Trophoblast cell (in vitro differentiated cells and primary cell): Measurements from ENCODE around the gene MTHFD2L.

ENCODE experiments used
- DNase-seq, 2 donors: peaks; one replicate each; pipeline ENCODE4 v3.0.0-alpha.2; 2016
- H2AFZ ChIP-seq: 2 replicates; pipeline ENCODE4 v1.6.1; 2013; ENCODE audit warnings: low read length, moderate library complexity, mild to moderate bottlenecking; ENCODE audit not compliant: insufficient read depth, poor library complexity
- H2AK5ac ChIP-seq: 2 replicates; pipeline ENCODE4 v1.6.1; 2013; ENCODE audit warnings: mild to moderate bottlenecking, low read length
- H2BK120ac ChIP-seq: 2 replicates; pipeline ENCODE4 v1.6.1; 2013; ENCODE audit warnings: low read length, mild to moderate bottlenecking, moderate library complexity; ENCODE audit not compliant: insufficient read depth, poor library complexity
- H2BK12ac ChIP-seq: 2 replicates; pipeline ENCODE4 v1.6.1; 2013; ENCODE audit warnings: mild to moderate bottlenecking, low read length, moderate library complexity
- H2BK5ac ChIP-seq: 2 replicates; pipeline ENCODE4 v1.6.1; 2013; ENCODE audit warnings: low read length, low read depth, moderate library complexity, mild to moderate bottlenecking; ENCODE audit not compliant: poor library complexity
- H3K14ac ChIP-seq: 2 replicates; pipeline ENCODE4 v1.6.1; 2013; ENCODE audit warnings: mild to moderate bottlenecking, low read length
- H3K18ac ChIP-seq: 2 replicates; pipeline ENCODE4 v1.6.1; 2013; ENCODE audit warnings: mild to moderate bottlenecking, low read length
- H3K23ac ChIP-seq: 2 replicates; pipeline ENCODE4 v1.6.1; 2013; ENCODE audit warnings: low read length
- H3K27ac ChIP-seq: 2 replicates; pipeline ENCODE4 v1.5.1; 2013; ENCODE audit warnings: low read depth, mild to moderate bottlenecking, inconsistent platforms, low read length, moderate library complexity
- H3K27me3 ChIP-seq: 2 replicates; pipeline ENCODE4 v1.6.1; 2013; ENCODE audit warnings: inconsistent platforms, mild to moderate bottlenecking, low read length, moderate library complexity; ENCODE audit not compliant: insufficient read depth
- H3K36me3 ChIP-seq, 2 experiments: 1 replicate in 1 of 2; 2 replicates in 1 of 2; pipeline ENCODE4 v1.6.1; 2013; ENCODE audit warnings: low read length in 2 of 2, mild to moderate bottlenecking in 2 of 2, moderate library complexity in 1 of 2; ENCODE audit not compliant: insufficient read depth in 2 of 2, control insufficient read depth in 1 of 2
- H3K4ac ChIP-seq: 2 replicates; pipeline ENCODE4 v1.6.1; 2013; ENCODE audit warnings: low read depth, mild to moderate bottlenecking, low read length, moderate library complexity
- H3K4me1 ChIP-seq, 2 experiments: 1 replicate in 1 of 2; 2 replicates in 1 of 2; pipeline ENCODE4 v1.6.1; 2013; ENCODE audit warnings: low read length in 2 of 2, mild to moderate bottlenecking in 2 of 2, moderate library complexity in 1 of 2; ENCODE audit not compliant: insufficient read depth in 2 of 2, control insufficient read depth in 1 of 2
- H3K4me2 ChIP-seq: 2 replicates; pipeline ENCODE4 v1.6.1; 2013; ENCODE audit warnings: inconsistent platforms, mild to moderate bottlenecking, low read length, moderate library complexity
- H3K4me3 ChIP-seq: 2 replicates; pipeline ENCODE4 v1.5.1; 2013; ENCODE audit warnings: mild to moderate bottlenecking, low read depth, low read length, inconsistent platforms
- H3K79me1 ChIP-seq: one replicate; pipeline ENCODE4 v1.6.1; 2013; ENCODE audit warnings: low read length
- H3K79me2 ChIP-seq: 2 replicates; pipeline ENCODE4 v1.6.1; 2013; ENCODE audit warnings: low read length, mild to moderate bottlenecking; ENCODE audit not compliant: control insufficient read depth, insufficient read depth, poor library complexity
- H3K9ac ChIP-seq: 2 replicates; pipeline ENCODE4 v1.6.1; 2013; ENCODE audit warnings: mild to moderate bottlenecking, low read length
- H3K9me3 ChIP-seq: 2 replicates; pipeline ENCODE4 v1.6.1; 2013; ENCODE audit warnings: low read depth, mild to moderate bottlenecking, control low read depth, inconsistent platforms, low read length; ENCODE audit not compliant: insufficient read depth
- H4K12ac ChIP-seq: 2 replicates; pipeline ENCODE4 v1.6.1; 2013; ENCODE audit warnings: low read depth, mild to moderate bottlenecking, low read length, moderate library complexity
- H4K8ac ChIP-seq: 2 replicates; pipeline ENCODE4 v1.6.1; 2013; ENCODE audit warnings: low read depth, mild to moderate bottlenecking, low read length, moderate library complexity
- H4K91ac ChIP-seq: one replicate; pipeline ENCODE4 v1.6.1; 2013; ENCODE audit warnings: low read depth, mild to moderate bottlenecking, low read length, moderate library complexity
- WGBS: extraction: QIAGEN DNeasy Blood & Tissue Kit; methylation state at CpG from one replicate; pipeline ENCODE4 v1.1.7; 2013; ENCODE audit warnings: missing lambda C conversion rate; ENCODE audit not compliant: insufficient read length, insufficient coverage; ENCODE audit errors: extremely low coverage; 5-methylcytosine and 5-hydroxymethylcytosine counted together

Gene MTHFD2L

DNA sequence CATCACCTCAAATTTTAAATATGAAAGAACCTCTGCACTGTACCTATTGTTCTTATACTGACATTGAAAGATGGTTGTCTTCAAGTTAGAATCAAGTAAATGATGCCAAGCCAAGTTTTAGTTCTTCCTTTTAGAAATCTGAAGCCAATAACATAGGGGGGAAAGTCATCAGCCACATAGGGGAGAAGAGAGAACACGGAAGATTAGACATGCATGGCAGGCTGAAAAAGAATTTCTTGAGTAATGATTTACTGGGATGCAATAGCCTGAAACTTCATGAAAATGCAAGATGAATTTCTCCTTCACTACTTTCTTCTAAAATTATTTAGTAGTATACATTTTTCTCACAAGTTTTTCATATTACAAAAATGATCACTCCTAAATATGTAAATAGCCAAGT is 136.8 kb downstream of the MTHFD2L start:
- no peaks in the 10 kb centered on the region for H3K79me2 ChIP-seq
- H2AFZ ChIP-seq = no peak overlapping the region
- no peaks in the 10 kb centered on the region for H3K27me3 ChIP-seq
- no peak overlapping the region for H2AK5ac ChIP-seq
- H3K4me1 ChIP-seq = no peaks in the 10 kb centered on the region
- no peak overlapping the region for H2BK12ac ChIP-seq
- no peak overlapping the region for H3K4me2 ChIP-seq
- H4K8ac ChIP-seq = no peak overlapping the region
- no peaks in the 10 kb centered on the region for H3K79me1 ChIP-seq
- H3K23ac ChIP-seq = no peak overlapping the region
- DNase-seq = no peak
- no peak overlapping the region for H3K4ac ChIP-seq
- no peak overlapping the region for H3K14ac ChIP-seq
- no peaks in the 10 kb centered on the region for H3K36me3 ChIP-seq
- no peaks in the 10 kb centered on the region for H3K9me3 ChIP-seq
- no peak overlapping the region for H3K4me3 ChIP-seq
- no peak overlapping the region for H4K12ac ChIP-seq
- no peak overlapping the region for H2BK5ac ChIP-seq
- WGBS = no CpG with 5 or more reads among the region's 1 CpG
- no peak overlapping the region for H3K18ac ChIP-seq
- no peak overlapping the region for H3K27ac ChIP-seq
- H3K9ac ChIP-seq = no peak overlapping the region
- H2BK120ac ChIP-seq = no peak overlapping the region
- no peak overlapping the region for H4K91ac ChIP-seq

DNA sequence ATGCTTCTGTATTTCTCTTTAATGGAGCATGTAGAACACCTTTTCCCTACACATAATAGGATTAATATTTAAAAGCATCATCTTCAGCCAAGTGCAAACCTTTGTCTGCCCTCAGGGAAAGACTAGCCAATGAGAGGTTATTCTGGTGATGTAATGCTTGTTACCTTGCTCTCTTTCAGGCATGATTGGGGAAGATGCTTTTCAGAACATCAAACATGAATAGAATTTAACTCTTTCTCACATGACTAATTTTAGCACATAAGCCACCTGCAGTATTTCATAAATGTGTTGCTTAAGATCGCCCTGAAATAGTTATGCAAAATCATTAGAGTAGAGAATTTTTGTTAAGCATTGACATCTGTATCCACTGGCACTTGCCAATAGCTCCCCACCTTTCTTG is 139.6 kb downstream of the MTHFD2L start:
- no peak overlapping the region for H3K9ac ChIP-seq
- no peak overlapping the region for H2BK120ac ChIP-seq
- no peak overlapping the region for H4K12ac ChIP-seq
- no peaks in the 10 kb centered on the region for H3K79me2 ChIP-seq
- H3K79me1 ChIP-seq = no peaks in the 10 kb centered on the region
- H3K9me3 ChIP-seq = no peaks in the 10 kb centered on the region
- DNase-seq = no peak
- no peak overlapping the region for H3K4me3 ChIP-seq
- H3K27ac ChIP-seq = no peak overlapping the region
- H3K4me1 ChIP-seq = no peaks in the 10 kb centered on the region
- H3K4me2 ChIP-seq = no peak overlapping the region
- no peak overlapping the region for H2BK5ac ChIP-seq
- H2AK5ac ChIP-seq = no peak overlapping the region
- no peak overlapping the region for H4K91ac ChIP-seq
- no peak overlapping the region for H2AFZ ChIP-seq
- H3K18ac ChIP-seq = no peak overlapping the region
- no peak overlapping the region for H3K4ac ChIP-seq
- no peak overlapping the region for H2BK12ac ChIP-seq
- no peak overlapping the region for H3K14ac ChIP-seq
- WGBS = no CpG with 5 or more reads among the region's 1 CpG
- H3K23ac ChIP-seq = no peak overlapping the region
- no peaks in the 10 kb centered on the region for H3K36me3 ChIP-seq
- H3K27me3 ChIP-seq = no peaks in the 10 kb centered on the region
- H4K8ac ChIP-seq = no peak overlapping the region

DNA sequence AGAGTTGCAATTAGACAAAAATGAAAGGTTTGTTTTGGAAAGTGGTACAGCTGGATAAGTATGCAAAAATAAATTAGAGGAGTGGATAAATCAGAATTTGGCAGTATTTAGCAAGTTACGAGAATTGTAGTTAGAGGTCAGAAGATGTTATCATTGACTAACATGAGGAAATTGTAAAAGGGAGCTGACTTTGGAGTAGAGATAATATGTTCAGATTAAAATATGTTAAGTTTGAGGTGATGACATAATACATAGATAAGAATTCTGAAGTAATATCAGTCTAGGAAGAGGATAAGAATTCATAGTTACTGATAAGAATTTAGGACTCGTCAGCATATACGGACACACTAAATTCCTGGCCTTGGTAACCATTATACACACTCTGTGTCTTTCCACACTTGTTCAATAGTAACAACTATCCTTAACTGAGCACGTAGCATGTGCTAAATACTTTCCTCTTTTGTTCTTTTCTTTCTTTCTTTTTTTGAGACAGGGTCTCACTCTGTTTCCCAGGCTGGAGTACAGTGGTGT is 146.2 kb downstream of the MTHFD2L start:
- Histone ChIP-seq H3K4me3 (no peak overlapping the region), H3K23ac (no peak overlapping the region), H3K27me3 (no peaks in the 10 kb centered on the region), H3K9me3 (no peaks in the 10 kb centered on the region), H2AFZ (no peak overlapping the region), H4K12ac (no peak overlapping the region), H3K4me2 (no peak overlapping the region), H3K9ac (no peak overlapping the region), H3K79me1 (no peaks in the 10 kb centered on the region), H2BK12ac (no peak overlapping the region), H4K8ac (no peak overlapping the region), H3K4ac (no peak overlapping the region), H3K36me3 (no peaks in the 10 kb centered on the region), H2BK120ac (no peak overlapping the region), H2AK5ac (no peak overlapping the region), H3K4me1 (no peaks in the 10 kb centered on the region), H4K91ac (no peak overlapping the region), H3K18ac (no peak overlapping the region), H2BK5ac (no peak overlapping the region), H3K79me2 (no peaks in the 10 kb centered on the region), H3K27ac (no peak overlapping the region), H3K14ac (no peak overlapping the region)
- WGBS = no CpG with 5 or more reads among the region's 4 CpGs
- DNase-seq = peak; percentile 14 to 78

DNA sequence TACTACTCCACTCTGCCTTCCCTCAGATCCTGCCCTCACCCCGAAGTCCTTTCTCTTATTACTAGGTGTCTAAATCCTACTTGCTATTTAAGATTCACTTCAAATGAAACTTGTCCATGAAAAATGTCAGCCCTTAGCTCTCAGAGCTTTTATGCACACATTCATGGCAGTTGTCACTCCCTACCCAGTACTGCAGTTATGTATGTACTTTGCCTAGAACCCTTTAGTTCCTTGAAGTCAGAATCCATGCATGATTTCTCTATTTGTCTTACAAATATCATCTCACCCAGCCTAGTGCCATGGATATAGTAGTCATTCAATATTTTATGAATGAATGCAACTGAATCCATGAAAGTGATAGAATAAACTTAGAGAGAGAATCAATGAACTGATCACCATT is 147.1 kb downstream of the MTHFD2L start:
- Histone ChIP-seq H3K18ac (no peak overlapping the region), H3K14ac (no peak overlapping the region), H3K27me3 (no peaks in the 10 kb centered on the region), H2BK120ac (no peak overlapping the region), H4K8ac (no peak overlapping the region), H2AK5ac (no peak overlapping the region), H2AFZ (no peak overlapping the region), H3K36me3 (no peaks in the 10 kb centered on the region), H4K12ac (no peak overlapping the region), H3K4me1 (no peaks in the 10 kb centered on the region), H3K79me1 (no peaks in the 10 kb centered on the region), H3K23ac (no peak overlapping the region), H3K79me2 (no peaks in the 10 kb centered on the region), H2BK12ac (no peak overlapping the region), H2BK5ac (no peak overlapping the region), H3K27ac (no peak overlapping the region), H3K4ac (no peak overlapping the region), H3K9me3 (no peaks in the 10 kb centered on the region), H3K4me2 (no peak overlapping the region), H3K4me3 (no peak overlapping the region), H4K91ac (no peak overlapping the region), H3K9ac (no peak overlapping the region)
- DNase-seq = no peak
- WGBS = no CpG with 5 or more reads among the region's 1 CpG
